OCI-LY3 (cell line): ENCODE data around the gene HDGF.

Source experiments
- H2AFZ ChIP-seq: fragments of 200-600, 300-600 bp; shearing (Covaris generic); 2 replicates; pipeline ENCODE4 v1.6.0; 2014; ENCODE audit warnings: antibody characterized with exemption, low read depth, low read length
- H3K27ac ChIP-seq: fragments of 200-600, 300-600 bp; sonication (generic); 2 replicates; pipeline ENCODE4 v1.5.1; 2014; ENCODE audit warnings: mild to moderate bottlenecking, low read length, moderate library complexity, mixed read lengths
- H3K27me3 ChIP-seq: fragments of 200-600, 300-600 bp; sonication (generic); 2 replicates; pipeline ENCODE4 v1.6.1; 2014; ENCODE audit warnings: low read depth, low read length, mixed read lengths
- H3K36me3 ChIP-seq: fragments of 200-600, 300-600 bp; sonication (generic); replicated peaks from 2 replicates; pipeline ENCODE3; 2014; ENCODE audit warnings: low read depth, low read length, mixed read lengths
- H3K4me1 ChIP-seq: fragments of 300-600, 200-600 bp; sonication (generic); 2 replicates; pipeline ENCODE4 v1.6.1; 2014; ENCODE audit warnings: low read length, mixed read lengths
- H3K4me2 ChIP-seq: fragments of 200-600, 300-600 bp; sonication (generic); 2 replicates; pipeline ENCODE4 v1.6.1; 2014; ENCODE audit warnings: low read length, mixed read lengths
- H3K4me3 ChIP-seq: fragments of 300-600, 200-600 bp; sonication (generic); 2 replicates; pipeline ENCODE4 v1.5.1; 2014; ENCODE audit warnings: antibody characterized with exemption, mild to moderate bottlenecking, low read length, moderate library complexity
- H3K79me2 ChIP-seq: fragments of 300-600, 200-600 bp; shearing (Covaris generic); 2 replicates; pipeline ENCODE4 v1.6.1; 2014; ENCODE audit warnings: mild to moderate bottlenecking, low read length, mixed read lengths
- H3K9ac ChIP-seq: fragments of 300-600, 200-600 bp; shearing (Covaris generic); 2 replicates; pipeline ENCODE4 v1.6.0; 2014; ENCODE audit warnings: mild to moderate bottlenecking, low read length, moderate library complexity
- H3K9me3 ChIP-seq: fragments of 200-600, 300-600 bp; shearing (Covaris generic); 2 replicates; pipeline ENCODE4 v1.6.1; 2014; ENCODE audit warnings: low read length, mixed read lengths; ENCODE audit not compliant: insufficient read depth
- H4K20me1 ChIP-seq: fragments of 200-600, 300-600 bp; sonication (generic); 2 replicates; pipeline ENCODE4 v1.6.1; 2016; ENCODE audit warnings: low read length, mixed read lengths; ENCODE audit not compliant: insufficient read depth
- EZH2phosphoT487 ChIP-seq: fragments of 200-600 bp; shearing (Covaris generic); IDR thresholded peaks from 2 replicates; pipeline ENCODE4 v1.6.1; 2018; ENCODE audit warnings: antibody characterized with exemption, mixed run types, low read depth
- TF ChIP-seq, protein P1 (sequence below): fragments of 200-600, 300-600 bp; sonication (generic); IDR thresholded peaks from 2 replicates; pipeline ENCODE4 v1.5.1; 2014; ENCODE audit warnings: antibody characterized with exemption, low read length, low read depth

The HDGF gene

GRCh38 chr1:156786640-156787039, 35.2 kb upstream of the HDGF start:
- H3K9me3 ChIP-seq: no peaks in the 10 kb centered on the region
- peaks cover 41% of the 10 kb centered on the region for H3K36me3 ChIP-seq
- H3K4me2 ChIP-seq: no peak overlapping the region
- peaks cover 8% of the 10 kb centered on the region for H4K20me1 ChIP-seq
- H3K27me3 ChIP-seq: no peaks in the 10 kb centered on the region
- no peak overlapping the region for H3K27ac ChIP-seq
- H3K4me3 ChIP-seq: no peak overlapping the region
- no peaks in the 10 kb centered on the region for H3K4me1 ChIP-seq
- H3K79me2 ChIP-seq: peaks cover 17% of the 10 kb centered on the region
- TF ChIP-seq, protein P1, sequence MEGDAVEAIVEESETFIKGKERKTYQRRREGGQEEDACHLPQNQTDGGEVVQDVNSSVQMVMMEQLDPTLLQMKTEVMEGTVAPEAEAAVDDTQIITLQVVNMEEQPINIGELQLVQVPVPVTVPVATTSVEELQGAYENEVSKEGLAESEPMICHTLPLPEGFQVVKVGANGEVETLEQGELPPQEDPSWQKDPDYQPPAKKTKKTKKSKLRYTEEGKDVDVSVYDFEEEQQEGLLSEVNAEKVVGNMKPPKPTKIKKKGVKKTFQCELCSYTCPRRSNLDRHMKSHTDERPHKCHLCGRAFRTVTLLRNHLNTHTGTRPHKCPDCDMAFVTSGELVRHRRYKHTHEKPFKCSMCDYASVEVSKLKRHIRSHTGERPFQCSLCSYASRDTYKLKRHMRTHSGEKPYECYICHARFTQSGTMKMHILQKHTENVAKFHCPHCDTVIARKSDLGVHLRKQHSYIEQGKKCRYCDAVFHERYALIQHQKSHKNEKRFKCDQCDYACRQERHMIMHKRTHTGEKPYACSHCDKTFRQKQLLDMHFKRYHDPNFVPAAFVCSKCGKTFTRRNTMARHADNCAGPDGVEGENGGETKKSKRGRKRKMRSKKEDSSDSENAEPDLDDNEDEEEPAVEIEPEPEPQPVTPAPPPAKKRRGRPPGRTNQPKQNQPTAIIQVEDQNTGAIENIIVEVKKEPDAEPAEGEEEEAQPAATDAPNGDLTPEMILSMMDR: no peak
- TF ChIP-seq EZH2phosphoT487: no peak
- no peak overlapping the region for H3K9ac ChIP-seq
- H2AFZ ChIP-seq: no peak overlapping the region

- no peak overlapping the region for H3K27ac ChIP-seq
- H3K4me2 ChIP-seq: no peak overlapping the region
- no peak overlapping the region for H2AFZ ChIP-seq
- H3K27me3 ChIP-seq: no peaks in the 10 kb centered on the region
- H3K4me1 ChIP-seq: no peaks in the 10 kb centered on the region
- H3K79me2 ChIP-seq: peaks cover 28% of the 10 kb centered on the region
- no peak overlapping the region for H3K4me3 ChIP-seq
- H3K9ac ChIP-seq: no peak overlapping the region
- no peaks in the 10 kb centered on the region for H3K9me3 ChIP-seq
- no peak for TF ChIP-seq EZH2phosphoT487
- TF ChIP-seq, protein P1: no peak
- peaks cover 17% of the 10 kb centered on the region for H4K20me1 ChIP-seq
- H3K36me3 ChIP-seq: peaks cover 40% of the 10 kb centered on the region
Measured at GRCh38 chr1:156785458-156785857, 34.0 kb upstream of the HDGF start.

GRCh38 chr1:156781585-156782186, 30.2 kb upstream of the HDGF start:
- no peak overlapping the region for H3K4me2 ChIP-seq

GRCh38 chr1:156777573-156777972, 26.1 kb upstream of the HDGF start:
- Histone ChIP-seq H3K79me2 (peaks cover 89% of the 10 kb centered on the region), H3K4me3 (no peak overlapping the region), H3K9ac (no peak overlapping the region), H3K36me3 (peaks cover 19% of the 10 kb centered on the region), H3K9me3 (no peaks in the 10 kb centered on the region), H3K4me2 (no peak overlapping the region), H2AFZ (no peak overlapping the region), H4K20me1 (peaks cover 44% of the 10 kb centered on the region), H3K4me1 (peaks cover 12% of the 10 kb centered on the region), H3K27me3 (no peaks in the 10 kb centered on the region), H3K27ac (no peak overlapping the region)
- no peak for TF ChIP-seq EZH2phosphoT487
- TF ChIP-seq, protein P1: no peak

More at GRCh38 chr1:156781585-156782186, 30.2 kb upstream of the HDGF start:
- Histone ChIP-seq H3K27me3 (no peaks in the 10 kb centered on the region), H3K4me1 (no peaks in the 10 kb centered on the region), H4K20me1 (peaks cover 28% of the 10 kb centered on the region), H3K79me2 (peaks cover 59% of the 10 kb centered on the region), H3K36me3 (peaks cover 34% of the 10 kb centered on the region), H3K9me3 (no peaks in the 10 kb centered on the region), H3K9ac (no peak overlapping the region), H3K27ac (no peak overlapping the region), H3K4me3 (no peak overlapping the region), H2AFZ (no peak overlapping the region)
- TF ChIP-seq, protein P1: no peak
- TF ChIP-seq EZH2phosphoT487: no peak
